Keratinocyte (primary cell): Measurements from ENCODE around the gene NPAS3. TPM values are rescaled to one million over a fixed set of nuclear protein-coding genes. Genes with fewer than 3 reads are reported as not detected.

ENCODE experiments used
- DNase-seq: peaks from one replicate; pipeline ENCODE4 v3.0.0-alpha.2; 2011; ENCODE audit warnings: low read depth, missing footprints, low spot score
- FAIRE-seq: peaks from 2 replicates; lab custom pipeline; 2011; peaks lifted over from hg19 to GRCh38; lab: Jason Lieb, UNC
- H2AFZ ChIP-seq: 2 replicates; pipeline ENCODE4 v1.6.0; 2012; ENCODE audit warnings: low read length, control low read depth, inconsistent platforms; ENCODE audit not compliant: control insufficient read depth
- H3K27ac ChIP-seq: 2 replicates; pipeline ENCODE4 v1.5.1; 2011; ENCODE audit warnings: low read length; ENCODE audit not compliant: control insufficient read depth, insufficient read depth
- H3K27me3 ChIP-seq: 3 replicates; pipeline ENCODE4 v1.6.0; 2011; ENCODE audit warnings: low read length; ENCODE audit not compliant: control insufficient read depth, insufficient read depth; ENCODE audit errors: extremely low read depth
- H3K36me3 ChIP-seq, 2 experiments: 2 replicates in 1 of 2; 3 replicates in 1 of 2; pipeline ENCODE4 v1.5.1; 2011; ENCODE audit warnings: low read length in 2 of 2, mild to moderate bottlenecking in 1 of 2; ENCODE audit not compliant: control insufficient read depth in 2 of 2, insufficient read depth in 2 of 2; ENCODE audit errors: extremely low read depth in 1 of 2
- H3K4me1 ChIP-seq: 3 replicates; pipeline ENCODE4 v1.5.1; 2011; ENCODE audit warnings: low read length; ENCODE audit not compliant: control insufficient read depth, insufficient read depth; ENCODE audit errors: extremely low read depth
- H3K4me2 ChIP-seq: 3 replicates; pipeline ENCODE4 v1.6.0; 2011; ENCODE audit warnings: low read depth, low read length; ENCODE audit not compliant: control insufficient read depth, insufficient read depth; ENCODE audit errors: extremely low read depth
- H3K4me3 ChIP-seq, 3 experiments: fragments of 200-600 bp in 1 of 3; sonication (generic) in 1 of 3; 2 replicates in 2 of 3; 3 replicates in 1 of 3; pipeline ENCODE4 v1.5.1; 2011 to 2016; ENCODE audit warnings: low read length in 3 of 3, mild to moderate bottlenecking in 3 of 3, control low read depth in 2 of 3, inconsistent platforms in 1 of 3, low read depth in 1 of 3, mixed read lengths in 1 of 3, mixed run types in 1 of 3, moderate library complexity in 1 of 3; ENCODE audit not compliant: control insufficient read depth in 2 of 3, insufficient read depth in 2 of 3; ENCODE audit errors: extremely low read depth in 1 of 3
- H3K79me2 ChIP-seq: 2 replicates; pipeline ENCODE4 v1.6.0; 2012; ENCODE audit warnings: low read length; ENCODE audit not compliant: control insufficient read depth, insufficient read depth
- H3K9ac ChIP-seq: 3 replicates; pipeline ENCODE4 v1.6.0; 2011; ENCODE audit warnings: low read length; ENCODE audit not compliant: control insufficient read depth, insufficient read depth; ENCODE audit errors: extremely low read depth
- H3K9me1 ChIP-seq: 3 replicates; pipeline ENCODE4 v1.6.0; 2011; ENCODE audit warnings: low read length; ENCODE audit not compliant: control insufficient read depth, insufficient read depth; ENCODE audit errors: extremely low read depth
- H3K9me3 ChIP-seq: 2 replicates; pipeline ENCODE4 v1.5.1; 2012; ENCODE audit warnings: low read depth, low read length; ENCODE audit not compliant: control insufficient read depth
- H4K20me1 ChIP-seq: 3 replicates; pipeline ENCODE4 v1.6.0; 2011; ENCODE audit warnings: low read length; ENCODE audit not compliant: control insufficient read depth, insufficient read depth; ENCODE audit errors: extremely low read depth
- EZH2 ChIP-seq: IDR thresholded peaks from one replicate; pipeline ENCODE4 v1.6.1; 2012; ENCODE audit warnings: inconsistent platforms, mild to moderate bottlenecking, low read length, moderate library complexity
- dilution Hi-C: fragments of 300-500 bp; cut with MboI; formaldehyde crosslinking; loops from one replicate; pipeline ENCODE4 v1.7.0; 2020; ENCODE audit warnings: low sequenced_read_pairs; ENCODE audit not compliant: extremely low pct_ligation_motif_present
- polyA plus RNA-seq, 5 experiments: library from polyadenylated mRNA; depleted of rRNA in 3 of 5; stranded (reverse) in 3 of 5; stranded (forward) in 1 of 5; unstranded in 1 of 5; fragments of >200 nt; gene quantifications; 1 replicate in 1 of 5; 2 replicates in 3 of 5; 3 replicates in 1 of 5; pipeline versions ENCODE4 v1.2.1 to v1.2.3, GENCODE V29; 2011 to 2012; ENCODE audit warnings: missing spikeins in 2 of 5, low read depth in 1 of 5, low replicate concordance in 1 of 5
- TF ChIP-seq, protein P1 (sequence below), 3 experiments: IDR thresholded peaks in 1 of 3; conservative IDR thresholded peaks in 1 of 3; optimal IDR thresholded peaks in 1 of 3; 2 replicates in 2 of 3; 3 replicates in 1 of 3; pipeline versions ENCODE3 to v1.5.1; 2011; ENCODE audit warnings: low read length in 3 of 3, mild to moderate bottlenecking in 3 of 3, moderate library complexity in 2 of 3, control low read depth in 1 of 3, inconsistent platforms in 1 of 3; ENCODE audit not compliant: insufficient read depth in 2 of 3; ENCODE audit errors: extremely low read depth in 1 of 3

Gene NPAS3
- polyA plus RNA-seq, 1 donor (not counting 4 experiments of a cell fraction or from before 2014, with no cell fraction given) = 0.07 TPM

DNA sequence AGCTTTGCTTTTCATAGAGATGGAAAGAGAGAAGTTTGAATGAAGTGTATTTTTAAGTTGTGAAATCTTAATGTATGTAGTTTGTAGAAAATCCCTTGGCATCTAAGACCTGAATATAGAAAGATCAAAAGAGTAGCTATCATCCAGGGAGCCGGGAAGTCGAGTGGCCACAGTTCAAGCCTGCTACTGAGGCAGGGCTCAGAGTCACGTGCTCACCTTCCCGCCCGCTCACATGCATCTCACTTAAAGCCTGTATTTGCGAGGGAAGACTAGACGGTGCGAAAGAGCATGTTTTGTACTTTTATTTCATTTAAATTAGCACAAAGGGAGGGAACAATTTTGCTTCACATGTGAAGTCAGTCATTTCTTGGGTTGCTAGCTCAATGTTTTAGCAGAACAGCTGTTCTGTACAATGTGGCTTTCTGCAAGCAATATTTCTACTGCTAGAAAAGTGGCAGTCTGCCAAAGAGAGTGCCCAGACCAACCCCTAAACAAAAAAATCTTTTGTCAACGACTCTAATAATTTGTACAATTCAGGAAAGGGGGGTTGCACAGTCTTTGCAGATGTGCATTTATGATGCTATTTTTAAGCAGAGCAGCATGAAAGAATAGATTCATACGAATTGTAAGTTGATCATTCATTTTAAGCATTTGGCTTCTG lies 290.7 kb downstream of the NPAS3 start:
- H3K27ac ChIP-seq = no peak overlapping the region
- no peak overlapping the region for H3K4me2 ChIP-seq
- DNase-seq (no peak), FAIRE-seq (no peak)
- H2AFZ ChIP-seq = no peak overlapping the region
- no peaks in the 10 kb centered on the region for H3K9me1 ChIP-seq
- no peak overlapping the region for H3K9ac ChIP-seq
- H3K9me3 ChIP-seq = no peaks in the 10 kb centered on the region
- H3K4me3 ChIP-seq = no peak overlapping the region
- dilution Hi-C loops = no loop called here
- TF ChIP-seq, protein P1, sequence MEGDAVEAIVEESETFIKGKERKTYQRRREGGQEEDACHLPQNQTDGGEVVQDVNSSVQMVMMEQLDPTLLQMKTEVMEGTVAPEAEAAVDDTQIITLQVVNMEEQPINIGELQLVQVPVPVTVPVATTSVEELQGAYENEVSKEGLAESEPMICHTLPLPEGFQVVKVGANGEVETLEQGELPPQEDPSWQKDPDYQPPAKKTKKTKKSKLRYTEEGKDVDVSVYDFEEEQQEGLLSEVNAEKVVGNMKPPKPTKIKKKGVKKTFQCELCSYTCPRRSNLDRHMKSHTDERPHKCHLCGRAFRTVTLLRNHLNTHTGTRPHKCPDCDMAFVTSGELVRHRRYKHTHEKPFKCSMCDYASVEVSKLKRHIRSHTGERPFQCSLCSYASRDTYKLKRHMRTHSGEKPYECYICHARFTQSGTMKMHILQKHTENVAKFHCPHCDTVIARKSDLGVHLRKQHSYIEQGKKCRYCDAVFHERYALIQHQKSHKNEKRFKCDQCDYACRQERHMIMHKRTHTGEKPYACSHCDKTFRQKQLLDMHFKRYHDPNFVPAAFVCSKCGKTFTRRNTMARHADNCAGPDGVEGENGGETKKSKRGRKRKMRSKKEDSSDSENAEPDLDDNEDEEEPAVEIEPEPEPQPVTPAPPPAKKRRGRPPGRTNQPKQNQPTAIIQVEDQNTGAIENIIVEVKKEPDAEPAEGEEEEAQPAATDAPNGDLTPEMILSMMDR (optimal IDR thresholded peaks at IDR 0.05 in 1 of 3, IDR thresholded peaks at IDR 0.05 in 1 of 3, conservative IDR thresholded peaks at IDR 0.05 in 1 of 3; ENCODE audit: extremely low read depth in 1 of 3, insufficient read depth in 2 of 3, low read length in 3 of 3) = no peak
- TF ChIP-seq EZH2 = no peak
- H4K20me1 ChIP-seq = no peaks in the 10 kb centered on the region
- H3K36me3 ChIP-seq = no peaks in the 10 kb centered on the region
- no peaks in the 10 kb centered on the region for H3K79me2 ChIP-seq
- H3K27me3 ChIP-seq = no peaks in the 10 kb centered on the region
- no peaks in the 10 kb centered on the region for H3K4me1 ChIP-seq

DNA sequence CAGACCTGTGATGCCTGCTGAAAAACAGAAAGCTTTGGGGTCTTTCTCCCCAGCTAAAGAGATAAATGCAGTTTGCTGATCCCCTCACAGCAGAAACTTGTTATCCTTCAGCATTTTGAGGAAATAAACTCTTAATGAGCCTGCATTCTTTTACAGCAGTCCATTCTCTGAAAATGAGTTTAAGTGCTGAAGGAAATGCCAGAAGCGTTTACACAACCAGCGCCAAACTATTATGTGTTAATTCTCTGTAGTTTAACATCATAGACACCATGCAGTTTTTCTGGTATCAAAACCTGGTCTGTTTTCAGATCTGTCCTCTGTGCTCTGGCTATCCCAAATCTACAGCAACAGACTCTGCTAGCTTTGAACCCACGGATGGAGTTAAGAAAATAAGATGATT lies 291.3 kb downstream of the NPAS3 start:
- TF ChIP-seq EZH2 = no peak
- TF ChIP-seq, protein P1 (optimal IDR thresholded peaks at IDR 0.05 in 1 of 3, IDR thresholded peaks at IDR 0.05 in 1 of 3, conservative IDR thresholded peaks at IDR 0.05 in 1 of 3; ENCODE audit: extremely low read depth in 1 of 3, insufficient read depth in 2 of 3, low read length in 3 of 3) = no peak
- no peak overlapping the region for H2AFZ ChIP-seq
- DNase-seq (no peak), FAIRE-seq (no peak)
- H3K4me1 ChIP-seq = no peaks in the 10 kb centered on the region
- no peaks in the 10 kb centered on the region for H3K9me3 ChIP-seq
- H3K36me3 ChIP-seq = no peaks in the 10 kb centered on the region
- no peaks in the 10 kb centered on the region for H3K79me2 ChIP-seq
- dilution Hi-C loops = no loop called here
- H3K9me1 ChIP-seq = no peaks in the 10 kb centered on the region
- H3K4me2 ChIP-seq = no peak overlapping the region
- H4K20me1 ChIP-seq = no peaks in the 10 kb centered on the region
- H3K27ac ChIP-seq = no peak overlapping the region
- H3K4me3 ChIP-seq = no peak overlapping the region
- H3K27me3 ChIP-seq = no peaks in the 10 kb centered on the region
- H3K9ac ChIP-seq = no peak overlapping the region
